Keratinocyte (primary cell): Measurements from ENCODE around the gene CLCN5.

Source experiments
- EZH2 ChIP-seq: IDR thresholded peaks from one replicate; pipeline ENCODE4 v1.6.1; 2012; ENCODE audit warnings: inconsistent platforms, mild to moderate bottlenecking, low read length, moderate library complexity
- TF ChIP-seq, protein P1 (sequence below), 3 experiments: IDR thresholded peaks in 1 of 3; conservative IDR thresholded peaks in 1 of 3; optimal IDR thresholded peaks in 1 of 3; 2 replicates in 2 of 3; 3 replicates in 1 of 3; pipeline versions ENCODE3 to v1.5.1; 2011; ENCODE audit warnings: low read length in 3 of 3, mild to moderate bottlenecking in 3 of 3, moderate library complexity in 2 of 3, control low read depth in 1 of 3, inconsistent platforms in 1 of 3; ENCODE audit not compliant: insufficient read depth in 2 of 3; ENCODE audit errors: extremely low read depth in 1 of 3

DNA sequence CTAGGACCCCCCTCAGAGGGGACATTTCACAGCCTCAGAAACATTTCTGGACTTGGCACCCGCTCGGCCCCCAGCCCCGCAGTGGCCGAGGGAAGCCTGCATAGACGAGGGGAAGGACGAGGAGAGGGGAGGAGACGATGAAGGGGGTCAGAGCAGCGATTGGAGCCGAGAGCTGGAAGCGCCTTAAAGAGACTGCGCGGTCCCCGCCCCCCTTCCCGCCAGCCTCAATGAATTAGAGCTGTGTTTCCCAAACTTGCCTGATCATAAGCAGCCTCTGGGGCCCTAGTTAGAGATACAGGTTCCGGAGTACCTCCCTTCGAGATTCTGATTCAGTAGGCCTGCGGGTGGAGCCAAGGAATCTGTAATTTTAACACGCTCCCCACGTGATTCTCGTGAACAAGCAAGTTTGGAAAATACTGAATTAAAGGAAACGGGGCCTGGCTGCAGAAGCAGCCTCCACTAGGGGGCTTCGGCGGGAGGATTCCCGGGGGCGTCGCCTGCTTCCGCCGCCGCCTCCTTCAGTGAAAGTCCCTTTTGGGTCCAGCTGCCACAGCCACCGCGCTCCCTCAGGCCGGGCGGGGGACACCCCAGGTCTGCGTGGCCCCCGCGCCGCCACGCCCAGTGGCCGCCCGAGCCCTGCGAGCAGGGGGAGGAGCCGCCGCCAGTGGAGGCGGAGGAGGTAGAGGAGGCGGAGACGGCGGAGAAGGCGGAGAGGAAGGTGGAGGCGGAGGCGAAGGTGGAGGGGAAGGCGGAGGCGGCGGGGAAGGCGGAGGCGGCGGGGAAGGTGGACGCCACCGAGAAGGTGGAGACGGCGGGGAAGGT, 43.4 kb upstream of the CLCN5 start, which contains the start of gene USP27X:
- TF ChIP-seq, protein P1, sequence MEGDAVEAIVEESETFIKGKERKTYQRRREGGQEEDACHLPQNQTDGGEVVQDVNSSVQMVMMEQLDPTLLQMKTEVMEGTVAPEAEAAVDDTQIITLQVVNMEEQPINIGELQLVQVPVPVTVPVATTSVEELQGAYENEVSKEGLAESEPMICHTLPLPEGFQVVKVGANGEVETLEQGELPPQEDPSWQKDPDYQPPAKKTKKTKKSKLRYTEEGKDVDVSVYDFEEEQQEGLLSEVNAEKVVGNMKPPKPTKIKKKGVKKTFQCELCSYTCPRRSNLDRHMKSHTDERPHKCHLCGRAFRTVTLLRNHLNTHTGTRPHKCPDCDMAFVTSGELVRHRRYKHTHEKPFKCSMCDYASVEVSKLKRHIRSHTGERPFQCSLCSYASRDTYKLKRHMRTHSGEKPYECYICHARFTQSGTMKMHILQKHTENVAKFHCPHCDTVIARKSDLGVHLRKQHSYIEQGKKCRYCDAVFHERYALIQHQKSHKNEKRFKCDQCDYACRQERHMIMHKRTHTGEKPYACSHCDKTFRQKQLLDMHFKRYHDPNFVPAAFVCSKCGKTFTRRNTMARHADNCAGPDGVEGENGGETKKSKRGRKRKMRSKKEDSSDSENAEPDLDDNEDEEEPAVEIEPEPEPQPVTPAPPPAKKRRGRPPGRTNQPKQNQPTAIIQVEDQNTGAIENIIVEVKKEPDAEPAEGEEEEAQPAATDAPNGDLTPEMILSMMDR (optimal IDR thresholded peaks at IDR 0.05 in 1 of 3, IDR thresholded peaks at IDR 0.05 in 1 of 3, conservative IDR thresholded peaks at IDR 0.05 in 1 of 3; ENCODE audit: extremely low read depth in 1 of 3, insufficient read depth in 2 of 3, low read length in 3 of 3) = peak; percentile 13 to 46 (median 37)
- TF ChIP-seq EZH2 = no peak
